Breast epithelium (tissue), 3 donors: ENCODE results near the gene TMX2.

Experiments used
- POLR2A ChIP-seq: fragments of 450-650 bp; IDR thresholded peaks from one replicate; pipeline ENCODE4 v1.6.1; 2016; ENCODE audit warnings: antibody characterized with exemption, mild to moderate bottlenecking, moderate library complexity
- POLR2AphosphoS5 ChIP-seq, 3 donors: sonication (generic); formaldehyde crosslinking; IDR thresholded peaks; one replicate each; pipeline ENCODE4 v1.6.1; 2017; ENCODE audit warnings: antibody characterized with exemption in 3 of 3
- TF ChIP-seq, protein P1 (sequence below), 3 donors: fragments of 450-650 bp; IDR thresholded peaks; one replicate each; pipeline ENCODE4 v1.5.1; 2016 to 2017; ENCODE audit warnings: antibody characterized with exemption in 3 of 3, mild to moderate bottlenecking in 3 of 3, moderate library complexity in 3 of 3

DNA sequence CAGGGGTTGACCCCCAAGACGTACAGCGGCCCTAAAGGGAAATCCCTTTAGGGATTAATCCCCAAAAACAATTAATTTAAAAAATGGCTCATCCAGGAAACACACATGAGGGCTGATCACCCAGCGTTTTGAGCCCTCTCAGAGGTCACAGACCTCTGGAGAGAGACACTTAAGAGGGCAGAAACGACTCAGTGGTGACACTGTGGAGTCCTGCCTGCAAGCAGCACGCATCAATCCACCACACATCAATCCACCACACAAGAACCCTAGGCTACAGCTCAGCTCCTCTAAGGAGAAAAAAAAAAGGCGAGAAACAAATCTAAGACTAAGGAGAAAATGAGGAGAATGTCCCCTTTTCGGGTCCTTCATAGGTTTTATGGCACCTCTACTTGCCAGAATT lies 16.4 kb downstream of the TMX2 start:
- TF ChIP-seq, protein P1, sequence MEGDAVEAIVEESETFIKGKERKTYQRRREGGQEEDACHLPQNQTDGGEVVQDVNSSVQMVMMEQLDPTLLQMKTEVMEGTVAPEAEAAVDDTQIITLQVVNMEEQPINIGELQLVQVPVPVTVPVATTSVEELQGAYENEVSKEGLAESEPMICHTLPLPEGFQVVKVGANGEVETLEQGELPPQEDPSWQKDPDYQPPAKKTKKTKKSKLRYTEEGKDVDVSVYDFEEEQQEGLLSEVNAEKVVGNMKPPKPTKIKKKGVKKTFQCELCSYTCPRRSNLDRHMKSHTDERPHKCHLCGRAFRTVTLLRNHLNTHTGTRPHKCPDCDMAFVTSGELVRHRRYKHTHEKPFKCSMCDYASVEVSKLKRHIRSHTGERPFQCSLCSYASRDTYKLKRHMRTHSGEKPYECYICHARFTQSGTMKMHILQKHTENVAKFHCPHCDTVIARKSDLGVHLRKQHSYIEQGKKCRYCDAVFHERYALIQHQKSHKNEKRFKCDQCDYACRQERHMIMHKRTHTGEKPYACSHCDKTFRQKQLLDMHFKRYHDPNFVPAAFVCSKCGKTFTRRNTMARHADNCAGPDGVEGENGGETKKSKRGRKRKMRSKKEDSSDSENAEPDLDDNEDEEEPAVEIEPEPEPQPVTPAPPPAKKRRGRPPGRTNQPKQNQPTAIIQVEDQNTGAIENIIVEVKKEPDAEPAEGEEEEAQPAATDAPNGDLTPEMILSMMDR (IDR thresholded peaks at IDR 0.05): no peak
- TF ChIP-seq POLR2A (no peak), POLR2AphosphoS5 (IDR thresholded peaks at IDR 0.05) (no peak)
